Islet of Langerhans (tissue), 1 donor: Measurements from ENCODE around the gene TNPO3.
"Not testable (repeated sequence)": the region's sequence is repeated elsewhere in the genome, so short reads cannot be mapped to it uniquely, and the experiment has no call there.

ENCODE experiments used
- FAIRE-seq: peaks from one replicate; lab custom pipeline; 2011; peaks lifted over from hg19 to GRCh38; lab: Jason Lieb, UNC

Gene TNPO3

DNA sequence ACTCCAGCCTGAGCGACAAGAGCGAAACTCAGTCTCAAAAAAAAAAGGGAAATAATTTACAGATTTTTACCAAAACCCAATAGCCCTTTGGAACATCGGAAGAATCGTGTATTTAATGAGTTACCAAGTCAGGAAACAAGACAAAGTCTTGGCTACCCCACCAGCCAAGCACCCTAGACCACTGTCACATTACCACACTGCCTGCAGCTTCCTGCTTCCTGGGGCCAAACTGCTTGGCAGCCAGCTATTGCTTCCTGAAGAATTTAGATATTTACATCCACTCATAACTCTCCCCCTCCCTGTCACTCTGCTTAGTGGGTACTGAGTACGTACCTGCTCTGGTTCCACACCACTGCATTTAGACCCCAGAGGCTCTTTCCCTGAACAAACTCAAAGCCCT lies 14.1 kb upstream of the TNPO3 start:
- no peak for FAIRE-seq

DNA sequence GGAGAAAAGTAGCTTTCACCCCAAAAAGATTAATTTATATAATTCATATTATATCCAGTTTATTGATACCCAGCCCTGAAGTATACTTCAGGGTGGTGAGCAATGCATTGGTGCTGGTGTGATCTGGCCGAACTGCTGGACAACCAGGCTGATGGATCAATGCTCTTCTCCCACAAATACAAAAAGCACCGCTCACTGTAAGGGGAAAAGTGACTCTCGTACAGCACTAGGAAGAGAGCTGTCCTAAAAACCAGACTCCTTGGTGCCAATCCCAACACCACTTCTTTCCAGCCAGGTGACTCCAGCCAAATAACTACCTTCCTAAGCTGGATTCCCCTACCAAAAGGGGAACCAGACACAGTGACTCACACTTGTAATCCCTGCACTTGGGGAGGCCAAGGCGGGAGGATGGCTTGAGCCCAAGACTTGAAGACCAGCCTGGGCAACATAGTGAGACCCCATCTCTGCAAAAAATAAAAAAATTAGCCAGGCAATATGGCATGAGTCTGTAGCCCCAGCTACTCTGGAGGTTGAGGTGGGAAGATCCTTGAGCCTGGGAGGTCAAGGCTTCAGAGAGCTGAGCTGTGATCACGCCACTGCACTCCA lies 13.1 kb upstream of the TNPO3 start:
- FAIRE-seq = no peak

DNA sequence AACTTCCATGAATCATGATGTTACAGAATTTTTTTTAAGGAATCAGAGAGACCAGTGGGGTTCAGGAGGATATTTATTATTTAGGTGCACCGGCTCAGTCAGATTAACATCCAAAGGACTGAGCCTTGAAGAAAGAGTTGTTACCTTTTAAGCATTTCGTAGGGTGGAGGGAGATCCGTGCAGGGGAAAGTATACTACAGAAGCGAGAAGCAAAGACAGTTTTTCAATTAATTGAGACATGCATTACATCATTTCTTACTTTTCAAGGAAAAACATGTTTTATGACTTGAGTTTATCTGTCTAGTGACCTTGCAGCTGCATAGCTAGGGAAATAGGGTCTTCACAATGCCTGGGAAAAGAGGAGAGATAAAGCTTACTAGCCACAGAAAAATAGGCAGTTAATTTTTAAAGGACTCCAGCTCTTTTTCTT lies 12.2 kb upstream of the TNPO3 start:
- FAIRE-seq = not testable (repeated sequence)

DNA sequence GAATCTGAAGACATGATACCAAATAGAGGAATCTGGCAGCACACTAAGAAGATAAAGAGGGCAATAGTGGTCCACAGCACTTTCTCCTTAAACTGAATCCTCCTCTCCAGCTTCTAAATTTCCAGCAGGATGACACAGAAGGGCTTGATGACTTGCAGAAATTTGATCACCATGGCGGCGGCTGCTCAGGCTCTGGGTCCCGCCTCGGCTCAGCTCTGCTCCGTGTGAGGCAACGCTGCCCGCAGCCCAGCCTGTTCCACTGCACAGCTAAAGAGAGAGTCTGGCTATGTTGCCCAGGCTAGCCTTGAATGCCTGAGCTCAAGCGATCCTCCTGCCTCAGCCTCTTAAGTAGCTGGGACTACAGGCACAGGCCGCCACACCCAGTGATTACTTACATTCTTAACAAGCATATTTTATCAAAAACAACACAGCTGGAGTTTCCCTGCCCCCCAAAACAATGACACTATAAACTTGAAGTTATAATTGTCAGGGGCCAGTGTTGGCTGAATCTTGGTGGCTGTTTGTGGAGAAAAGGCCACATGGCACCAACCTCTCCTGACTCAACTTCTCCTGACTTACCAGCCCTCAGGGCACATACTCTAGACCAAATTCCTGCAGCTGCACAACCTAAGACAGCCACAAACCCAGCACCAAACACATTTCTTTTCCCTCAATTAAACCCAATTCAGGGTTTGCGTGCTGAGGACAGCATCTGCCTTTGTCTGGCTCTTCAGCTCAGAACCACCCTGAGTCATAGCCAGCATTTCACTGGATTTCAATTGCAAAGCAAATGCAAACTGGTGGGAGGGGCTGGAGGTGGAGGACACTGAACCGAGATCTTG lies 11.6 kb upstream of the TNPO3 start:
- no peak for FAIRE-seq

DNA sequence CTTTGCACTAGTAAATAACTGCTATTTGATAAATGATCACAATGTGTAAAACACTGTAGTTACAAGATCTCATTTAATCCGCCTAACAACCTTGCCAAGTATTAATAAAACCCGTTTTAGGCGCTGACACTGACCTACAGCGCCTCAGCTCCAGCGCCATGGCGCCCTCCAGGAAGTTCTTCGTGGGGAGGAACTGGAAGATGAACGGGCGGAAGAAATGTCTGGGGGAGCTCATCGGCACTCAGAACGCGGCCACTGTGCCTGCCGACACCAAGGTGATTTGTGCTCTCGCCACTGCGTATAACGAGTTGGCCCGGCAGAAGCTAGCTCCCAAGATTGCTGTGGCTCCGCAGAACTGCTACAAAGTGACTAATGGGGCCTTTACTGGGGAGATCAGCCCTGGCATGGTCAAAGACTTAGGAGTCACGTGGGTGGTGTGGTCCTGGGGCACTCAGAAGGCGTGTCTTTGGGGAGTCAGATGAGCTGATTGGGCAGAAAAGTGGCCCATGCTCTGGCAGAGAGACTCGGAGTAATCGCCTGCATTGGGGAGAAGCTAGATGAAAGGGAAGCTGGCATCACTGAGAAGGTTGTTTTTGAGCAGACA lies 1.1 kb upstream of the TNPO3 start:
- no peak for FAIRE-seq

DNA sequence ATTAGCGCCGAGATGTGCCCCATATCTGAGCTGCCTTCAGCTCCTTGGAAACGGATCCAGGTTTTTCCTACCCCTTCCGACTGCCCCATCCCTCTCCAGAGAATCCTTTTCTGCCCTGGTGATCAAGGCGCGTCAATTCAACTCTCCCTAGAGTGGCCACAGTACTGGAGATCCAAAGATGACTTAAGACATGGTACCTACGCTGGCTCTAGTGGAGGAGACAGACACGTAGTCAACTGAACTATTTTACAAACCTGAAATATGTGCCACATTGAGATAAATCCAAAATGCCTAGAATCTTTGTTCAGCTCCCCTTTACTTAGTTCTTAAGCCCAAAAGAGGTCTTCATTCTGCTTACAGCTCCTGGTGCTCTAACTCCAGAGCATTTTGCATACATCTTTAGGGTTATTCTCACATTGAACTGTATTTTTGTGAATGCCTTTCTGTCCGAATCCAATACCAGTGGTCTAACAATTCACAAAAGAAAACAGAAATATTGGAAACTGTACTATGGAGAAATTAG lies 444 bp upstream of the TNPO3 start:
- FAIRE-seq = no peak

DNA sequence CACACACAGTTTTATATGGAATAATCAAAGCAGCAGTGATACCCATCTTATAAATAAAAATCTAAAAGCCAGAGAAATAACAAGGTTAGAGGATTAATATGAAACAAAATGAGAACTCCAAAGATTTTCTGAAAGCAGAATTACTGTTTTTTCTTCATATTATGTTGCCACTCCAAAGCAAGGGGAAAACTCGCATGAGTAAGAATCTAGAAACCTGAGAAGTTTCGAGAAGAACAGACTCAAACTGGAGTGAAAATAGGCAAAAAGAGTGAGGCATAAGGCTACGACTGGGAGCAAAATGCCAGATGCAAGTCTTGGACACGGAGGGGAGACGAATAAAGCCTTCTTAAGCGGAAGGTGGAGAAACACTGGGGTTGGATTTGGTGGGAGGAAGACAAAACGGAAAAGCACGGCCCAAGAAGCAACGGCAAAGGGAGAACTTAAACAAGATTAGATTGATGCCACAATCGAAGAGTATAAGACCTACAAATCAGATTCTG lies 923 bp downstream of the TNPO3 start:
- FAIRE-seq = no peak

DNA sequence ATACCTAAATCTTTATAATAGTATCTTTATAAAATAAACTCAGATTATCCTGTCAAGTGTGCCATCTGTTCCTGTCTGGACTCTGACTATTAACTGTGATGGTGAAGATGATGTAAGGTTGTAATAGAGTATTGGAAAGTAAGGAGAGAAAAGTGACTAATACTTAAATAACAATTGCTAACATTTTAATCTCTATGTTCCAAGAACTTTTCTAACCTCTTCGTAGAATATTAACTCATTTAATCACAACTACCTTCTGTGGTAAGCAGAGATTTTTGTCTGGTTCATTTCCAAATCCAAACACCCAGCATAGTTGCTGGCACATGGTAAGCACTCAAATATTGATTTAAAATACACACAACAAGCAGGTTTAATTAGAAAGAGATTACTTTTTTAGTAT lies 2.5 kb downstream of the TNPO3 start:
- FAIRE-seq = no peak

DNA sequence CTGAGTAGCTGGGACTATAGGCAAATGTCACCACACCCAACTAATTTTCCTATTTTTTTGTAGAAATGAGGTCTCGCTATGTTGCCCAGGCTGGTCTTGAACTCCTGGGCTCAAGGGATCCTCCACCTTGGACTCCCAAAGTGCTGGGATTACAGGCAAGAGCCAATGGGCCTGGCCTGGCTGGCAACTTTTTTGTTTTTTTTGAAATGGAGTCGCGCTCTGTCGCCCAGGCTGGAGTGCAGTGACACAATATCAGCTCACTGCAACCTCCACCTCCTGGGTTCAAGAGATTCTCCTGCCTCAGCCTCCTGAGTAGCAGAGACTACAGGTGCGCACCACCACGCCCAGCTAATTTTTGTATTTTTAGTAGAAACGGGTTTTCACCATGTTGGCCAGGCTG lies 3.5 kb downstream of the TNPO3 start:
- not testable (repeated sequence) for FAIRE-seq

DNA sequence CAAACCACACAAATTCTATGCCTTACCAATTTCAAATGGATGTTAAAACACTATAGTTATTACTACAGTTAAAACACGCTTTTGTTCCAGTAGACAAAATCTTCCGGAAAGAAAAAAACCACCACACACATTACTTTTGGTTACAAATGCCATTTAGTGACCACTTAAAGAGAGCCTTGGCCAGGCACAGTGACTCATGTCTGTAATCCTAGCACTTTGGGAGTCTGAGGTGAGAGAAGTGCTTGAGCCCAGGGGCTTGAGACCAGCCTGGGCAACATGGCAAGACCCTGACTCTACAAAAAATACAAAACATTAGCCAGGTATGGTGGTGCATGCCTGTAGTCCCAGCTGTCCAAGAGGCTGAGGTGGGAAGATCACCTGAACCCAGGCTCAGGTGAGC lies 7.2 kb downstream of the TNPO3 start:
- FAIRE-seq = no peak

DNA sequence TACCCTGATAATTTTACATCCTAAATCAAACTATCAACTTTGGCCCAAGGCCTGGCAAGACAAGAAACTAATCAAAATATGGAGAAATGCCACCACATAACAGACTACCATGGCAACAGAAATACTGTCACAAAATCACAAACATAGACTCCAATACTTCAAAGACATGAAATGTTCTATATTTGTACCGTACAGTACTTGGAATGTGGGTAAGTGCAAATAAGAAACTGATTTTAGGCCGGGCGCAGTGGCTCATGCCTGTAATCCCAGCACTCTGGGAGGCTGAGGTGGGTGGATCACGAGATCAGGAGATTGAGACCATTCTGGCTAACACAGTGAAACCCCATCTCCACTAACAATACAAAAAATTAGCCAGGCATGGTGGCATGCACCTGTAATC lies 9.2 kb downstream of the TNPO3 start:
- no peak for FAIRE-seq

DNA sequence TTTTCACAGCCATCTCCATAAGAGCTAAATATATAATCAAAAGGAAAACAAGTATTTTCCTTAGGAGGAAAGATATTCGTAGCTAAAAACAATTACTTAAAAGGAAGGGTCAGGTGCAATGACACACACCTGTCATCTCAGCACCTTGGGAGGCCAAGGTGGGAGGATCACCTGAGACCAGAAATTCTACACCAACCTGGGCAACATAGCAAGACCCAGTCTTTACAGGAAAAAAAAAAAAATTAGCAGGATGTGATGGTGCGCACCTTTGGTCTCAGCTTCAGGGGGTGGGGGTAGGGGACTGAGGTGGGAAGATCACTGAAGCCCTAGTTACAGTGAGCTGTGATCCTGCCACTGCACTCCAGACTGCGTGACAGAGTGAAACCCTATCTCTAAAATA lies 11.9 kb downstream of the TNPO3 start:
- no peak for FAIRE-seq

DNA sequence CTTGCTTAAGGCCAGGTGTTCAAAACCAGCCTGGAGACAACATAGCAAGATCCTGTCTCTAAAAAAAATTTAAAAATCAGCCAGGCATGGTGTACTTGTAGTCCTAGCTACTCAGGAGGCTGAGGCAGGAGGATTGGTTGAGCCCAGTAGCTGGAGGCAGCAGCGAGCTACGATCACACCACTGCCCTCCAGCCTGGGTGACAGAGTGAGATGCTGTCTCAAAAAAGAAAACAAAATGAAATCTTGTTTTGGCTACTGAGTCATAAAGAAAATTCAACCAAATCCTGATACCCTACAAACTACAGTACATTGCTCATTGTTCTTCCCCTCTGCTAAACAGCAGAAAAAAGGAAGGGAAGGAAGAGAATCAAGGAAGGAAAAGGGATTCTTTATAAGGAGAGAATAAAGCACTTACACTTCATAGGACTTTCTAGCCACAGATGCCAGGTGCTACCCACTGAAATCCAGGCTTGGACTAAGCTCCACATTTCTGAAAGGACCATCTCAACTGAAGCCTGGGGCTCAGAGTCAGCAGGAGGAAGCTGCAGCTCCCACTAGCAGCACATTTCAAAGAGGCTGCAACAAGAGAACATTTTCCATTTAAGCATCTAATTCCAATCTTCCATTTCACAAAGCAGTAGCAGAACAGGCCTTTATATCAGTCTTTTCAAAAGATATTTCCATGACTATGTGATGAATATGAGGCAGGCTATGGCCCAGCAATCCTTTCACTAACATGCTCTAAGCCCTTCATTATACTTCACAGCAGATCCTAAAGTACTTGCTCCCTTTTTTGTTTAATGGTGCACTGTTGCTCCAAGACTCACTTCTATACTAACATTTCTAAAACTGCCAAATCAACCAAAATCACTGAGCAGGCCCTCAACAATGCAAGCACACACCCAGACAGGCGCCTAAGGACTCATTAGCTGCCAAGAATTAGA lies 13.5 kb downstream of the TNPO3 start:
- no peak for FAIRE-seq

DNA sequence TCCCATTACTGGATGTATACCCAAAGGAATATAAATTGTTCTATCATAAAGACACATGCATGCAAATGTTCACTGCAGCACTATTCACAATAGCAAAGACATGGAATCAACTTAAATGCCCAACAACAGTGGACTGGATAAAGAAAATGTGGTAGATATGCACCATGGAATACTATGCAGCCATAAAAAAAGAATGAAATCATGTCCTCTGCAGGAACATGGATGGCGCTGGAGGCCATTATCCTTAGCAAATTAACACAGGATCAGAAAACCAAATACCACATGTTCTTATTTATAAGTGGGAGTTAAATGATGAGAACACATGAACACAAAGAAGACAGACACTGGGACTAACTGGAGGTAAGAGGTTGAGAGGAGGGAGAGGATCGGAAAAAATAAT lies 16.4 kb downstream of the TNPO3 start:
- FAIRE-seq = not testable (repeated sequence)

DNA sequence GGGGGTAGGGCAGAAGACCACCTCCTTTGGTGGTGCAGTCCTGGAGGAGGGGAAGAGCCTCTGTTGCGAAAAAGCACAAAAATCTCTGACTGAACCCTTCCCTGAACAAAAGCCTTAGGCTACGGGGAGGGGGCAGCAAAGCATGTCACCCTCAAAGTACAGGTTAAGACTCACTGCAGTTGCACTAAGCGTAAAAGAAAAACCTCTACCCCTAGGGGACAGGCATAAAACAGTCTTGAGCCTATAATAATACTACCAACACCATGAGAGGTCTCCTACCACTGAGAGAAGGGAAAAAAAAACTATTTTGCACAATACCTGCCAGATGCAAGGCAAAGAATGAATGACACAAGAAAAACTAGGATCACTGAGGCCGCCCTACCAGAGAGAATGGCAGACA lies 17.3 kb downstream of the TNPO3 start:
- FAIRE-seq = no peak

DNA sequence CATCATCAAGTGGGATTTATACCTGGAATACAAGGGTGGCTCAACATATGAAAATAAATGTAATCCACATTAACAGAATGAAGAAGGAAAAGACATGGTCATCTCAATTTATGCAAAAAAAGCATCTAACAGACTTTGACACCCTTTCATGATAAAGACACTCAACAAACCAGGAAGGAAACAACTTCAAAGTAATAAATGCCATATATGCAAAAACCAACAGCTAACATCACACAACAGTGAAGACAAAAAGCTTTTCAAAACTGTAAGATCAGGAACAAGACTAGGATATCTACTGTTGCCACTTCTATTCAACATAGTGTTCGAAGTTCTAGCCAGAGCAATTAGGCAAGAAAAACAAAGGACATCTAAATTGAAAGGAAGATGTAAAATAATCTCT lies 22.9 kb downstream of the TNPO3 start:
- no peak for FAIRE-seq

DNA sequence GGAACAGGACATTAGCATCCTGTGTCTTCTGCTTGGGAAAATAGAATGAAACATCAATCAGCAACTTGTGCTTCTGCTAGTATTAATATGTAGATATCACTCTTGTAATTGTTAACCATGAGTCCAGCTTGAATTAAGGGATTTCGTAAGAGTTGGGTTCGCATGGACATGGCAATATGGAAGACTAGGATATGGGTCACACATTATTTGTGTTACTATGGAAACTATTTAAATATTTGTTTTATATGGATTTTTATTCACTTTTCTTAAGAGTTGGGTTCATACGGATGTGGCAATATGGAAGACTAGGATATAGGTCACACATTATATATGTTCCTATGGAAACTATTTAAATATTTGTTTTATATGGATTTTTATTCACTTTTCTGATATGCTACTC lies 24.5 kb downstream of the TNPO3 start:
- FAIRE-seq = no peak

DNA sequence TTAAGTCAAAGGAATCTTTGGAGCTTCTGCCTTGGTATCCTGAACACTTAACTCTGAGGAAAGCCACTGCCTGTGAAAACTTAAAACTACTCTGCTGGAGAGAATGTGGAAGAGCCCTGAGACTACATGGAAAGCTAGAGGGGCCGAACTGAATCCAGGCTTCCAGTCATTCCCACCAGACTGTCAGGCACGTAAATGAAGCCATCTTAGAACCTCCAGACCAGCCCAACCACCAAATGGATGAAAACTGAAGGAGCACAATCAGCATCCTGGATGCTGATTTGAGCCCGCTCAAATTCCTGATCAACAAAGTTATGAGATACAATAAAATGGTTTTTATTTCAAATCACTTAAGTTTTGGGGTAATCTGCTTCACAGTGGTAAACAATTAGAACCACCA lies 30.8 kb downstream of the TNPO3 start:
- no peak for FAIRE-seq

DNA sequence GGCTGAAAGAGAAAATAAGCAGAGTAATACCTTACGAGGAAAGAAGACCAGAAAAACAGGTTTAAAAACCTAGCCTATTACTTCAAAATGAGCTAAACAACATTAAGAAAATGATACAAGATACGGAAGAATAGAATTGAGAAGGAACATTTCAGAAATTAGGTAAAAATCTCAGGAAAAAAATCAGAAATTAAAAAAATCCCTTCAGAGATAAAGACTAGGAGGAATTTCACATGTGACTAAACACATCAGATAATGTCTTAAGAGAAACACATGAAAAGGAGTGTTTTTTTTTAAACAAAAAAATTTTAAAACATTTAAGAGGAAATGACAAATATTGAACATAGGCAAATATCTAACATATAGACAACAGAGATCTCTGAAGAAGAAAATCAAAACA lies 33.3 kb downstream of the TNPO3 start:
- no peak for FAIRE-seq

DNA sequence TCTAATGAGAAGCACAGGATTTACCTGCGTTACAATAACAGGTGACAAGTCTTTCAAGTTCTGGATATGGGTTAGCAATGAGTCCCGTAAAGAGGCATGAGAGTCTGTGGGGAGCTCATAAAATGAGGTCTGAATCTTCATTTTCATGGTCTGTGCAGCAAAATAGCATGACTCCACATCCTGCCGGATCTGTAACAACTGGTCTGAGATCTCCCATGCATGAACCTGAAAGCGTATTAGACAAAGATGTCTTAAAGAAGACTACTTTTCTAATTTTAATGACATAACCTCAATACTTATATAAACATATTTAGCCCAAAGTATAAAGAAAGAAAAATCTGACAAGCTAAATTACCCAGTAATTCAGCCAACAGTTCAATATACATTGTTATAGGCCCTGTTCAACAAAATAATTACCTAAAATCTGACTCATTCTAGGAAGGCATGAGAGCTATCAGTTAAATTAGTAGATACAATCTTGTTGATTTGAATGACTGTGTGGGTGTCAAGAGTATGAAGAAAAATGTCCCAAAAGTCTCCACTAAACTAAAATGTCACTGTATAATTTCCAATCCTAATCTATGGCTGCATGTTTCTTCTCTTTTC lies 36.9 kb downstream of the TNPO3 start:
- no peak for FAIRE-seq

DNA sequence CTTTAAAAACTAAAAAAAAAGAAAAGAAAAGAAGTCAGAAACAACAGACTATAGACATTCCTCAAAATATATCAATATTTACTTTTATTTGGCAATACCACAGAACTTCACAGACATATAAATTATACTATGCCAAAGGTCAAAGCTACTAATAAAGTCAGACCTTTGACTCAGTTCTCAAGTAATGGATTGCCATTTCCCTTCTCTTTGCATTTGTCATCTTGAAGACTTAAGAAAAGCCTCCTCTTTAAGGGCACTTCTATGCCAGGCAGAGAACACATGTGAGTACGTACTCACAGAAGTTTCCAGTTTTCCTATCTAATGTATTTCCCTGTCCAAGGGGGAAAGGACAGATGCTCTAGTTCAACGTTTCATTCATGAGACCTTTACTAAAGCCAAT lies 37.6 kb downstream of the TNPO3 start:
- no peak for FAIRE-seq
